Astrocyte (in vitro differentiated cells and primary cell): ENCODE data around the gene OR2C3. TPM values are rescaled to one million over a fixed set of nuclear protein-coding genes. Genes with fewer than 3 reads are reported as not detected.

Experiments
- DNase-seq: peaks from one replicate; pipeline ENCODE4 v3.0.0-alpha.2; 2010; ENCODE audit warnings: low read depth
- FAIRE-seq: peaks from 2 replicates; lab custom pipeline; 2011; peaks lifted over from hg19 to GRCh38; lab: Jason Lieb, UNC
- H2AFZ ChIP-seq: 2 replicates; pipeline ENCODE4 v1.6.0; 2012; ENCODE audit warnings: low read depth, low read length, inconsistent platforms
- H3K27ac ChIP-seq: 2 replicates; pipeline ENCODE4 v1.5.1; 2011; ENCODE audit warnings: low read depth, low read length, inconsistent platforms
- H3K27me3 ChIP-seq: 2 replicates; pipeline ENCODE4 v1.6.0; 2011; ENCODE audit warnings: low read length, inconsistent platforms; ENCODE audit not compliant: insufficient read depth
- H3K36me3 ChIP-seq: 2 replicates; pipeline ENCODE4 v1.5.1; 2011; ENCODE audit warnings: low read length, inconsistent platforms; ENCODE audit not compliant: insufficient read depth
- H3K4me1 ChIP-seq: 2 replicates; pipeline ENCODE4 v1.5.1; 2011; ENCODE audit warnings: low read length, inconsistent platforms; ENCODE audit not compliant: insufficient read depth
- H3K4me2 ChIP-seq: 2 replicates; pipeline ENCODE4 v1.6.0; 2012; ENCODE audit warnings: low read length, inconsistent platforms
- H3K4me3 ChIP-seq: 2 replicates; pipeline ENCODE4 v1.5.1; 2011; ENCODE audit warnings: low read depth, mild to moderate bottlenecking, low read length, inconsistent platforms; ENCODE audit not compliant: insufficient read depth
- H3K79me2 ChIP-seq: 2 replicates; pipeline ENCODE4 v1.6.0; 2012; ENCODE audit warnings: mild to moderate bottlenecking, low read length, inconsistent platforms; ENCODE audit not compliant: insufficient read depth
- H3K9ac ChIP-seq: 2 replicates; pipeline ENCODE4 v1.6.0; 2012; ENCODE audit warnings: mild to moderate bottlenecking, low read length, inconsistent platforms
- H3K9me3 ChIP-seq: 2 replicates; pipeline ENCODE4 v1.5.1; 2012; ENCODE audit warnings: low read depth, mild to moderate bottlenecking, low read length, inconsistent platforms; ENCODE audit not compliant: insufficient read depth
- H4K20me1 ChIP-seq: 2 replicates; pipeline ENCODE4 v1.6.0; 2012; ENCODE audit warnings: low read length, inconsistent platforms; ENCODE audit not compliant: insufficient read depth
- H3K27ac Mint-ChIP-seq: one replicate; pipeline ENCODE4 v1.8.0; 2021; ENCODE audit warnings: mild to moderate bottlenecking, mixed read lengths; ENCODE audit not compliant: unreplicated experiment
- H3K27me3 Mint-ChIP-seq: one replicate; pipeline ENCODE4 v1.8.0; 2021; ENCODE audit warnings: low read depth, mixed read lengths; ENCODE audit not compliant: unreplicated experiment
- H3K36me3 Mint-ChIP-seq: one replicate; pipeline ENCODE4 v1.8.0; 2021; ENCODE audit warnings: low read depth, mixed read lengths; ENCODE audit not compliant: unreplicated experiment
- H3K4me1 Mint-ChIP-seq: one replicate; pipeline ENCODE4 v1.8.0; 2021; ENCODE audit warnings: low read depth, mixed read lengths; ENCODE audit not compliant: unreplicated experiment
- H3K4me3 Mint-ChIP-seq: one replicate; pipeline ENCODE4 v1.8.0; 2021; ENCODE audit warnings: mild to moderate bottlenecking, moderate library complexity, mixed read lengths; ENCODE audit not compliant: unreplicated experiment
- H3K9me3 Mint-ChIP-seq: one replicate; pipeline ENCODE4 v1.8.0; 2021; ENCODE audit warnings: mild to moderate bottlenecking, mixed read lengths; ENCODE audit not compliant: unreplicated experiment
- EZH2 ChIP-seq: IDR thresholded peaks from 2 replicates; pipeline ENCODE4 v1.6.1; 2012; ENCODE audit warnings: mild to moderate bottlenecking, low read length, inconsistent platforms; ENCODE audit not compliant: insufficient read depth
- total RNA-seq: library from RNA; stranded (reverse); gene quantifications from 2 replicates; pipeline ENCODE4 v1.2.1, GENCODE V29; 2021
- TF ChIP-seq, protein P1 (sequence below): IDR thresholded peaks from 2 replicates; pipeline ENCODE4 v1.5.1; 2011; ENCODE audit warnings: low read depth, mild to moderate bottlenecking, inconsistent platforms, low read length, moderate library complexity; ENCODE audit not compliant: insufficient read depth

The OR2C3 gene
- total RNA-seq, 1 donor from 2014 or later: not detected

DNA sequence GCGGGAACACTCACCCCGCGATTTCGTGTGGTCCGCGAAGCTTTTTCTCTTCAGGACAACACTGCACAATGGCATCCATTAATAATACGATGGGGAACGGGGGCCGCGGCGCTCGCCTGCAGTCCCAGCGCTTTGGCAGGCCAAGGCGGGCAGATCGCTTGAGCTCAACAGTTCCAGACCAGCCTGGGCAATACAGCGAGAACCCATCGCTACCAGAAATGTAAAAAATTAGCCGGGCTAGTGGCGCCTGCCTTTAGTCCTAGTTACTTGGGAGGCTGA is 17.7 kb downstream of the OR2C3 start:
- Histone ChIP-seq H3K9me3 (peaks cover 8% of the 10 kb centered on the region), H3K4me1 (no peaks in the 10 kb centered on the region), H3K36me3 (no peaks in the 10 kb centered on the region), H3K9ac (no peak overlapping the region), H3K4me2 (no peak overlapping the region), H3K79me2 (no peaks in the 10 kb centered on the region), H3K4me3 (no peak overlapping the region), H4K20me1 (no peaks in the 10 kb centered on the region), H3K27me3 (no peaks in the 10 kb centered on the region), H2AFZ (no peak overlapping the region), H3K27ac (no peak overlapping the region)
- Mint-ChIP-seq H3K9me3 (no peaks in the 10 kb centered on the region), H3K27me3 (no peaks in the 10 kb centered on the region), H3K27ac (no peak overlapping the region), H3K4me1 (no peaks in the 10 kb centered on the region), H3K4me3 (no peak overlapping the region), H3K36me3 (no peaks in the 10 kb centered on the region)
- TF ChIP-seq EZH2: no peak
- TF ChIP-seq, protein P1, sequence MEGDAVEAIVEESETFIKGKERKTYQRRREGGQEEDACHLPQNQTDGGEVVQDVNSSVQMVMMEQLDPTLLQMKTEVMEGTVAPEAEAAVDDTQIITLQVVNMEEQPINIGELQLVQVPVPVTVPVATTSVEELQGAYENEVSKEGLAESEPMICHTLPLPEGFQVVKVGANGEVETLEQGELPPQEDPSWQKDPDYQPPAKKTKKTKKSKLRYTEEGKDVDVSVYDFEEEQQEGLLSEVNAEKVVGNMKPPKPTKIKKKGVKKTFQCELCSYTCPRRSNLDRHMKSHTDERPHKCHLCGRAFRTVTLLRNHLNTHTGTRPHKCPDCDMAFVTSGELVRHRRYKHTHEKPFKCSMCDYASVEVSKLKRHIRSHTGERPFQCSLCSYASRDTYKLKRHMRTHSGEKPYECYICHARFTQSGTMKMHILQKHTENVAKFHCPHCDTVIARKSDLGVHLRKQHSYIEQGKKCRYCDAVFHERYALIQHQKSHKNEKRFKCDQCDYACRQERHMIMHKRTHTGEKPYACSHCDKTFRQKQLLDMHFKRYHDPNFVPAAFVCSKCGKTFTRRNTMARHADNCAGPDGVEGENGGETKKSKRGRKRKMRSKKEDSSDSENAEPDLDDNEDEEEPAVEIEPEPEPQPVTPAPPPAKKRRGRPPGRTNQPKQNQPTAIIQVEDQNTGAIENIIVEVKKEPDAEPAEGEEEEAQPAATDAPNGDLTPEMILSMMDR: no peak
- DNase-seq: no peak
- no peak for FAIRE-seq

DNA sequence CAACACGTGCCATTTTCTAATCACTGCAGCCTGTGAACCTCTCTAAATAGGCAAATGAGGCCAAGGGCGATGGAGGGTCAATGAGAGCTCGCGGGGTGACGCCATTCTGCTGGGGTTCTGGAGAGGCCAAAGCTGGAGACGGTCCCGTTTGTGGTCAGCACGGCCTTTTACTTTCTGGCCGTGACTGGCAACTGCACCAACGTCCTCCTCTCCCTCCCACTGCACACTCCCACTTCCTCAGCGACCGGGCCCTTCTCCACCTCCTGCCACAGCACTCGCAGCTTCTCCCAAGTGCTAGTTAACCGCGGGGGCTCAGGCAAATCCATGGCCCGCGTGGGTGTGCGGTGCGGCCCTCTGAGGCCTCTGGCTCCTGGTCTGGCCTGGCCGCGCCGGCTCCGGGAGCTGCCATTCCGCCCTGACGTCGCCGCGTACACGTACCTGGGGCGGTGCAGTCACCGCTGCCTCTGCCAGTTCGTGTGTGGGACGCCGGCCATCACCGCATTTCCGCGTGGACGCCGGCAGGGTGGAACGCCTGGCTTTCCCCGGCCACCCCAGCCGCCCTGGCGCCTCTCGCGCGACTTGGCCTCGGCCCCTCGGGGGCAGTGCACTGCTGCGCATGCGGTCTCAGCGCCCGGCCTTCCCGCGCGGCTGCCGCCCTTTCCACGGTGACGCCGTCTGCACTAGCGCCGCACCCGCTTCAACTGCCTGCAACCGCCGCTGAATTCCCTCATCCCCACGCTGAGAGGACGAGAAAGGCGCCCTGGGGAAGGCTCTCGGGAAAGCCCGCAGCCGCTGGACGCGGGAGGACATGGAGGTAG is 18.2 kb downstream of the OR2C3 start:
- no peaks in the 10 kb centered on the region for H3K27me3 Mint-ChIP-seq
- Histone ChIP-seq H3K4me3 (no peak overlapping the region), H3K4me2 (no peak overlapping the region), H3K9ac (no peak overlapping the region), H3K27me3 (no peaks in the 10 kb centered on the region), H3K4me1 (no peaks in the 10 kb centered on the region), H4K20me1 (no peaks in the 10 kb centered on the region), H2AFZ (no peak overlapping the region), H3K27ac (no peak overlapping the region), H3K36me3 (no peaks in the 10 kb centered on the region), H3K9me3 (peaks cover 11% of the 10 kb centered on the region), H3K79me2 (no peaks in the 10 kb centered on the region)
- no peaks in the 10 kb centered on the region for H3K36me3 Mint-ChIP-seq
- H3K9me3 Mint-ChIP-seq: no peaks in the 10 kb centered on the region
- TF ChIP-seq, protein P1: no peak
- TF ChIP-seq EZH2: no peak
- H3K27ac Mint-ChIP-seq: no peak overlapping the region
- H3K4me1 Mint-ChIP-seq: no peaks in the 10 kb centered on the region
- no peak for DNase-seq
- FAIRE-seq: no peak
- no peak overlapping the region for H3K4me3 Mint-ChIP-seq

DNA sequence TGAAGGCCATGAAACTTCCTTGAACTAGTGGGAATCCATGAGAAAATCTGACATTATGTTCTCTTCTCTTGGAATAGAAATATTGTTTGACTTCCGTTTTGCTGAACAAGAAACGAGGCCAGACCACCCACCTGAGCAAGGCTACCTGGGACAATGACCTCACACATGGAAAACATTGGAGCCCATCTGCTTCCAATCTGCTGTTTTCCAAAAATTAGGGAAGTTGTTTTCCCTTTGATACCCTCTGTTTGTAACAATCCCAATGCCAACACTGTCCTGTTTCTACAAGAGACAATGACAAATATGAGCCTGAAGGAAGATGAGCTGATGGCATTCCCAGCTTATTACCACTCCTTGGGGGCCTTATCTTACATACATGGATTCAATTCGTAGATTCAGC is 29.4 kb downstream of the OR2C3 start:
- H3K4me3 Mint-ChIP-seq: no peak overlapping the region
- FAIRE-seq: no peak
- H3K27me3 Mint-ChIP-seq: peaks cover 2% of the 10 kb centered on the region

More for the DNA sequence above, 29.4 kb downstream of the OR2C3 start:
- no peaks in the 10 kb centered on the region for H4K20me1 ChIP-seq
- Mint-ChIP-seq H3K36me3 (no peaks in the 10 kb centered on the region), H3K27ac (no peak overlapping the region), H3K4me1 (no peaks in the 10 kb centered on the region), H3K9me3 (no peaks in the 10 kb centered on the region)
- H3K27me3 ChIP-seq: no peaks in the 10 kb centered on the region
- DNase-seq: no peak
- no peak overlapping the region for H3K4me3 ChIP-seq
- H3K27ac ChIP-seq: no peak overlapping the region
- no peaks in the 10 kb centered on the region for H3K79me2 ChIP-seq
- no peaks in the 10 kb centered on the region for H3K4me1 ChIP-seq
- no peaks in the 10 kb centered on the region for H3K9me3 ChIP-seq
- no peaks in the 10 kb centered on the region for H3K36me3 ChIP-seq
- H3K4me2 ChIP-seq: no peak overlapping the region
- H3K9ac ChIP-seq: no peak overlapping the region
- no peak overlapping the region for H2AFZ ChIP-seq
- TF ChIP-seq, protein P1: no peak
- no peak for TF ChIP-seq EZH2
